ENCODE measurements around the gene STMND1.

STMND1 gene

GRCh38 chr6:17102258-17102870, 514 bp downstream of the STMND1 start:
- peaks cover 12% of the 10 kb centered on the region for H3K27me3 ChIP-seq (ENCODE audit: insufficient read depth, poor library complexity, severe bottlenecking)
- H3K4me3 ChIP-seq (replicated peaks; ENCODE audit: insufficient read depth, low read length): no peak overlapping the region
- no peak for DNase-seq (ENCODE audit: low read depth in 1 of 2, low spot score in 1 of 2)
- TF ChIP-seq REST (IDR thresholded peaks at IDR 0.05; ENCODE audit: insufficient replicate concordance, low read depth): no peak
- TF ChIP-seq POLR2AphosphoS5 (IDR thresholded peaks at IDR 0.05; ENCODE audit: low read depth): no peak
- TF ChIP-seq, protein P1, sequence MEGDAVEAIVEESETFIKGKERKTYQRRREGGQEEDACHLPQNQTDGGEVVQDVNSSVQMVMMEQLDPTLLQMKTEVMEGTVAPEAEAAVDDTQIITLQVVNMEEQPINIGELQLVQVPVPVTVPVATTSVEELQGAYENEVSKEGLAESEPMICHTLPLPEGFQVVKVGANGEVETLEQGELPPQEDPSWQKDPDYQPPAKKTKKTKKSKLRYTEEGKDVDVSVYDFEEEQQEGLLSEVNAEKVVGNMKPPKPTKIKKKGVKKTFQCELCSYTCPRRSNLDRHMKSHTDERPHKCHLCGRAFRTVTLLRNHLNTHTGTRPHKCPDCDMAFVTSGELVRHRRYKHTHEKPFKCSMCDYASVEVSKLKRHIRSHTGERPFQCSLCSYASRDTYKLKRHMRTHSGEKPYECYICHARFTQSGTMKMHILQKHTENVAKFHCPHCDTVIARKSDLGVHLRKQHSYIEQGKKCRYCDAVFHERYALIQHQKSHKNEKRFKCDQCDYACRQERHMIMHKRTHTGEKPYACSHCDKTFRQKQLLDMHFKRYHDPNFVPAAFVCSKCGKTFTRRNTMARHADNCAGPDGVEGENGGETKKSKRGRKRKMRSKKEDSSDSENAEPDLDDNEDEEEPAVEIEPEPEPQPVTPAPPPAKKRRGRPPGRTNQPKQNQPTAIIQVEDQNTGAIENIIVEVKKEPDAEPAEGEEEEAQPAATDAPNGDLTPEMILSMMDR (IDR thresholded peaks at IDR 0.05; ENCODE audit: insufficient read depth, low read length): no peak
- TF ChIP-seq SPI1 (IDR thresholded peaks at IDR 0.05; ENCODE audit: borderline replicate concordance, low read depth): no peak
- TF ChIP-seq GABPA (IDR thresholded peaks at IDR 0.05; ENCODE audit: low read depth): no peak
- H3K27ac ChIP-seq (replicated peaks): no peak overlapping the region

DNA sequence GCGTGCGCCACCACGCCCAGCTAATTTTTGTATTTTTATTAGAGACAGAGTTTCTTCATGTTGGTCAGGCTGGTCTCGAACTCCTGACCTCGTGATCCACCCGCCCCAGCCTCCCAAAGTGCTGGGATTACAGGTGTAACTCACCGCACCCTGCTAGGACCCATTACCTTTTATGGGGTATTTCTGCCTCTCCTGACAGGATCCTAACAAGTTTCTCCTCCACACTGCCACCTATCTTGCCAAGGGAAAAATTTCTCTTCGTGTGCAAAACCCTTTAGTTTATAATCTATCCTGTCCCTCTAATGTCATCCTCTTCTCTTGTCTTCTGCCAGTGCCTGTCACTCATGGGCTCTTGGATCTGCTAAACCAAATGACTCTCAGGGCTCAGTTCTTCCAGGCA, 1.9 kb downstream of the STMND1 start:
- H3K27ac ChIP-seq (replicated peaks): no peak overlapping the region
- no peak for DNase-seq (ENCODE audit: low read depth in 1 of 2, low spot score in 1 of 2)
- peaks cover 12% of the 10 kb centered on the region for H3K27me3 ChIP-seq (ENCODE audit: insufficient read depth, poor library complexity, severe bottlenecking)
- no peak overlapping the region for H3K4me3 ChIP-seq (replicated peaks; ENCODE audit: insufficient read depth, low read length)
- no peak for TF ChIP-seq REST (IDR thresholded peaks at IDR 0.05; ENCODE audit: insufficient replicate concordance, low read depth)
- TF ChIP-seq, protein P1 (IDR thresholded peaks at IDR 0.05; ENCODE audit: insufficient read depth, low read length): no peak
- TF ChIP-seq POLR2AphosphoS5 (IDR thresholded peaks at IDR 0.05; ENCODE audit: low read depth): no peak

GRCh38 chr6:17107863-17108262, 6.0 kb downstream of the STMND1 start:
- TF ChIP-seq, protein P1 (IDR thresholded peaks at IDR 0.05; ENCODE audit: insufficient read depth, low read length): no peak
- TF ChIP-seq POLR2AphosphoS5 (IDR thresholded peaks at IDR 0.05; ENCODE audit: low read depth) (no peak), GABPA (IDR thresholded peaks at IDR 0.05; ENCODE audit: low read depth) (no peak), REST (IDR thresholded peaks at IDR 0.05; ENCODE audit: insufficient replicate concordance, low read depth) (no peak), SPI1 (IDR thresholded peaks at IDR 0.05; ENCODE audit: borderline replicate concordance, low read depth) (no peak)
- Histone ChIP-seq H3K27ac (replicated peaks) (no peak overlapping the region), H3K4me3 (replicated peaks; ENCODE audit: insufficient read depth, low read length) (no peak overlapping the region), H3K27me3 (ENCODE audit: insufficient read depth, poor library complexity, severe bottlenecking) (no peaks in the 10 kb centered on the region)
- no peak for DNase-seq (ENCODE audit: low read depth in 1 of 2, low spot score in 1 of 2)

All from HL-60 (cell line).